HFF-Myc (cell line): ENCODE data around the gene MMP12.
A peak's percentile ranks its signal among the peaks of the same experiment; 100 is the strongest.

Source experiments
- DNase-seq: peaks from one replicate; pipeline ENCODE4 v3.0.0-alpha.2; 2011; ENCODE audit warnings: low read depth; ENCODE audit errors: extremely low read depth
- H3K4me3 ChIP-seq: replicated peaks from 2 replicates; pipeline ENCODE4 v1.5.1; 2011; ENCODE audit warnings: low read depth, mild to moderate bottlenecking, control low read depth, low read length
- TF ChIP-seq, protein P1 (sequence below): IDR thresholded peaks from 2 replicates; pipeline ENCODE4 v1.5.1; 2012; ENCODE audit warnings: mild to moderate bottlenecking, low read depth, low read length, control low read depth; ENCODE audit errors: missing control alignments

Gene MMP12

DNA sequence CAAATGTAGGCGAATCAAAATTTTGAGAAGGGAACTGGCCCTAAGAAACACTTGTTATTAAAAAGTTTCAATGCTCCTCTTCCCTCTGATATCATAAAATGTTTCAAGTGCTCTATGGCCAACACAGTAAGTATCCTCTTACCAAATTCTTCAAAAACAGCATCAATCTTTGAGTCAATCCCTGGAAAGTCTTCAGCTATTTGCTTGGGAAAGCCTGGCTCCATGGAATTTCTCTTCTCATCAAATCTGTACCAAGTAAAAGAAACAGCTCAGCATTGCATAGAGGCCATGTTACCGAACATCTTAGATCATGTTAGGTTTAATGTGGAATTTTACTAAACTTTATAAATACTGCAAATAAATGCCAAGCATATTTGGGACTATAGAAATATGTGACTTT is 37.6 kb downstream of the MMP12 start:
- TF ChIP-seq, protein P1, sequence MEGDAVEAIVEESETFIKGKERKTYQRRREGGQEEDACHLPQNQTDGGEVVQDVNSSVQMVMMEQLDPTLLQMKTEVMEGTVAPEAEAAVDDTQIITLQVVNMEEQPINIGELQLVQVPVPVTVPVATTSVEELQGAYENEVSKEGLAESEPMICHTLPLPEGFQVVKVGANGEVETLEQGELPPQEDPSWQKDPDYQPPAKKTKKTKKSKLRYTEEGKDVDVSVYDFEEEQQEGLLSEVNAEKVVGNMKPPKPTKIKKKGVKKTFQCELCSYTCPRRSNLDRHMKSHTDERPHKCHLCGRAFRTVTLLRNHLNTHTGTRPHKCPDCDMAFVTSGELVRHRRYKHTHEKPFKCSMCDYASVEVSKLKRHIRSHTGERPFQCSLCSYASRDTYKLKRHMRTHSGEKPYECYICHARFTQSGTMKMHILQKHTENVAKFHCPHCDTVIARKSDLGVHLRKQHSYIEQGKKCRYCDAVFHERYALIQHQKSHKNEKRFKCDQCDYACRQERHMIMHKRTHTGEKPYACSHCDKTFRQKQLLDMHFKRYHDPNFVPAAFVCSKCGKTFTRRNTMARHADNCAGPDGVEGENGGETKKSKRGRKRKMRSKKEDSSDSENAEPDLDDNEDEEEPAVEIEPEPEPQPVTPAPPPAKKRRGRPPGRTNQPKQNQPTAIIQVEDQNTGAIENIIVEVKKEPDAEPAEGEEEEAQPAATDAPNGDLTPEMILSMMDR = no peak
- DNase-seq = no peak
- H3K4me3 ChIP-seq = no peak overlapping the region

DNA sequence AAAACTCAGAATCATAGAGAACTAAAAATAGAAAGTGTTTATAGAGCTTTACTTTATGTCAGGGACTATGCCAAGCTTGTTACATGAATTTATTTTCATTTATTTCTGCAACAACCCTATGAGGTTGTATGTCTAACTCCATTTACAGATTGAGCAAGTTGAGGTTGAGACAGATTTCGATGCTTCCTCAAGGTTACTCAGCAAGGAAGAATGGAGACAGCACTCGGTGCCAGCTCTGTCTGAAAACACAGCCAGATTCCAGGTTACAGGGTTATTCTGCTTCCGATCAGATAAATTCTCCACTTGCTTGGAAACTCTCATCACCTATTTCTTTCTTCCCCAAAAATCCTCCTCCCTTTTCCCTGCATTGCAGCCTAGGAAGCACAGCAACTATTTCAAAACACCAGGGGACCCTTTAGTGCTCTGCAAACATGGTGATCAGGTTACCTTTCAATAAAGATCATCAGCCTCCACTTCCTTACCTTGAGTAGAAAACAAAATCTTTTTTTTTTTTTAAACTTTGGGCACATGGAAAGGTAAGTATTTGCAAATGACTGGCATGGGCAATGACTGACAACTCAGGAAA is 38.4 kb downstream of the MMP12 start:
- no peak for DNase-seq
- TF ChIP-seq, protein P1 = no peak
- no peak overlapping the region for H3K4me3 ChIP-seq

DNA sequence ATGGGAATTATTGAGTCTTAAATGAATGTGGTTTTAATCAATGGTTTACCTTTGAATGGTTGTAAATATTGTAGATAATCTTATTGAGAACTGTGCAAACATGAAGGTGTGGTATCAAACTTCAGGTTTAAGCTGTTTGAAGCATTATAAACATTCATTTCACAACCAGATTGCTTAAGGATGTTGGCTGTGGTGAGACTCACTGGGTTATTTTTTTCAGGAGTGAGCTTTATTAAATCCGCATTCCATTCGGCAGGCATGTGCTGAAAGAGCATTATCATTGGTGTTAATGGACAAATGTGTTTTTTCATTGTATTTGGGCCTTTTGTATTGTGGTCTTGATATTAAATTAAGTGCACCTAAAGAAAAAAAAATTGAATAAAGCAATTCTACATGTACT is 41.1 kb downstream of the MMP12 start:
- no peak overlapping the region; the same call in 1 of the 2 replicates for H3K4me3 ChIP-seq
- DNase-seq = no peak
- TF ChIP-seq, protein P1 = no peak

DNA sequence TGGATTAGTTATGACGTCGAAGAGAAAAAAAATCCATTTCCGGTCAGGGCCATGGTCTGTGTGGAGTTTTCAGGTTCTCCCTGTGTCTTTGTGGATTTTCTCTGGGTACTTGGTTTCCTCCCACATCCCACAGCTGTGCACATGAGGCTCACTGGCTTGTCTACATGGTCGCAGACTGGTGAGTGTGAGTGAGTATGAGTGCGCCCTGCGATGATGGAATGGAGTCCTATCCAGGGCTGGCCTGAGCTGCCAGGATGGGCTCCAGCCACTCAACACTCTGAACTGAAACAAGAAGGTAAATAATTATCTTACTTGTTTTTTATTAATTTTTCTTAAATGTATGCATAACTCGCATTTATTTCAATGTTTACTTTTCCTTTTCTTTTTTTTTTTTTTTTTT is 42.2 kb downstream of the MMP12 start:
- H3K4me3 ChIP-seq = peak overlapping the region; percentile 44
- DNase-seq = no peak
- TF ChIP-seq, protein P1 = no peak

DNA sequence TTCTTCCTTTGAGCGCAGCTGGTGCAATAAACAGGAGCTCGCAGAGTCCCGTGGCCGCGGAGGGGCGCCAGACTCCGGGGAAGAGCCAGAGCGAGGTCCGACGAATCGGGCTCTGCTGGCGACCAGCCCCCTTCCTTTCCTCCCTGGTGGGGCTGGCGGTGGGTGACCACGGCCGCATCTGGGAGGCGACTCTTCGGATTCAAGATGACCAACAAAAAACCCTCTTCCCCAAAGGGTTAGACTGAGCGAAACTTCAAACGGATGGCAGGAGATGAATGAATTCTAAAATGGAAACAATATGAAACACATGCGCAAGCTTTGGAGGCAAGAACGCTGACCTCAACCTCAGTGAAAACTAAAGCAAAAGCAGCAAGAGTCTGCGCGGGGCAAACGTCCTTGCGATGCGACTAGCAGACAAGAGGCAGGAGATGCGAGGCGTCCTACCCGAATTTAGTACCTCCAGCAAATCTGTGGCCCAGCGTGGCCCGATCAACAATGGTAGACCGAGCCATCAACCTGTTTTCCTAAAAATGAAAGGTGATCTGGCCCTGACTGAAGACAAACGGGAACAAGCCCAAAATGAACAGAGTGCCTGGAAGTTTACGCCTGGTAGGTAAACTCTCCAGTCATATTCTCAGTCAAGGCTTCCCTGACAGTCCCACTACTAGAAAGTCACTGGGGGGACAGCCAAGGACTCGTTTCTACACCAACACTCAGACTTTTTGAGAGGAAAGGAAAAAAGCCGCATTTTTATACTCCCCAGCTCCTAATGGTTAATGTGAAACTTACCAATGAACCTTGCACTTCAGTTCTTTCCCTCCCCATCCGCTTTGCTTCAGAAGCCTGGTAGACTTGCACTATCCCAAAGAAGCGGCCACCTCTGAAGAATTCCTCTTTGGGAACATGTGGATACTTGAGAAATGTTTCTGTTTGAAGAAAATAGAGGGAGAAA is 43.0 kb downstream of the MMP12 start:
- peak overlapping the region; percentile 44 for H3K4me3 ChIP-seq
- TF ChIP-seq, protein P1 = peak; percentile 85
- DNase-seq = peak; percentile 39

DNA sequence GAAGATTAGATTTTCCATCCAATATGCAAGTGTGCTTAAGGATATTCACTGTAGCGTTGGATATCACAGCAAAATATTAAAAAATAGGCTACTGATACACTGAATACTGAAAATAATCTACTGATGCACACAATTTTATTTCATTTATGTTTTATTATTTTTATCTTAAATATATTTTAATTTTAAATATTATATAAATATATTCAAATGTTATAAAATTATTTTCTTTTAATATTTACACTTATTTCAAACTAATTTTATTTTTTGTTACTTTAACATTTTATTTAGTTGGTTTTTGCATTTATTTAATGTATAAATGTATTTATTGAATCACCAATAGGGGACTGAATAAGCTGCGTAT is 43.7 kb downstream of the MMP12 start:
- H3K4me3 ChIP-seq = peak overlapping the region; percentile 44
- DNase-seq = no peak
- TF ChIP-seq, protein P1 = no peak
